Right ventricle myocardium superior (tissue), 1 donor: ENCODE results near the gene XKRX. TPM values are rescaled to one million over a fixed set of nuclear protein-coding genes. Genes with fewer than 3 reads are reported as not detected.

Experiments
- ATAC-seq: fragments of 200-7000 bp; cut with Tn5 transposase; one replicate; pipeline ENCODE4 v1.9.1; 2020; ENCODE audit warnings: mild to moderate bottlenecking; ENCODE audit not compliant: poor library complexity
- DNase-seq: peaks from one replicate; pipeline ENCODE4 v3.0.0-alpha.2; 2020
- intact Hi-C: fragments of 100-400 bp; cut with DNase I; formaldehyde crosslinking; loops from one replicate; pipeline ENCODE4 v1.11.2; 2022
- total RNA-seq: library from RNA; stranded (reverse); fragmentation: NEBNext Ultra II Directional; extraction: Animal tissue kit (Norgen Biotek cat#: 25700); gene quantifications from one replicate; pipeline ENCODE4 v1.2.1, GENCODE V29; 2021
- donor health status: DM: no; HTN: yes; CAD: no; lungs with severe emphysema.

XKRX gene
- total RNA-seq, 1 donor from 2014 or later: not detected

GRCh38 chrX:100905620-100906019 is 23.1 kb downstream of the XKRX start:
- intact Hi-C loops: no loop called here
- DNase-seq (no peak), ATAC-seq (no peak)

GRCh38 chrX:100904433-100904832 is 24.3 kb downstream of the XKRX start:
- ATAC-seq (no peak), DNase-seq (no peak)
- intact Hi-C loops: no loop called here

GRCh38 chrX:100895365-100896075 is 33.2 kb downstream of the XKRX start:
- ATAC-seq (peak; percentile 43), DNase-seq (no peak)
- intact Hi-C loops: no loop called here

GRCh38 chrX:100883654-100884053 is 45.1 kb downstream of the XKRX start:
- DNase-seq (no peak), ATAC-seq (no peak)
- intact Hi-C loops: no loop called here

GRCh38 chrX:100880368-100880767 is 48.3 kb downstream of the XKRX start:
- no peak for ATAC-seq
- intact Hi-C loops: no loop called here
- no peak for DNase-seq

GRCh38 chrX:100874325-100874724 is 54.4 kb downstream of the XKRX start, which contains the start of gene NOX1:
TSS of gene NOX1 (minus strand) at chrX:100874359. CDS start at chrX:100874139, 220 bp downstream.
- no peak for ATAC-seq
- intact Hi-C loops: no loop called here
- no peak for DNase-seq

GRCh38 chrX:100871594-100872560 is 56.8 kb downstream of the XKRX start:
- no peak for DNase-seq
- intact Hi-C loops: no loop called here
- ATAC-seq: no peak

- no peak for DNase-seq
- intact Hi-C loops: no loop called here
- ATAC-seq: no peak
These were observed 58.2 kb downstream of the XKRX start for GRCh38 chrX:100870527-100870926.

- ATAC-seq (no peak), DNase-seq (no peak)
- intact Hi-C loops: no loop called here
These were observed 60.4 kb downstream of the XKRX start for GRCh38 chrX:100868273-100868672.

GRCh38 chrX:100864657-100865391 is 63.9 kb downstream of the XKRX start:
- DNase-seq: no peak
- ATAC-seq: no peak
- intact Hi-C loops: no loop called here

Other genes with a start within 250 kb of the XKRX start
- 3.7 TPM for gene SYTL4, start 196.8 kb downstream of the XKRX start, total RNA-seq
- 6.1 TPM for gene CSTF2, start 108.5 kb downstream of the XKRX start, total RNA-seq
- gene NOX1, start 54.6 kb downstream of the XKRX start, total RNA-seq: not detected
- not detected for gene ARL13A, start 40.8 kb upstream of the XKRX start, total RNA-seq
- 17.0 TPM for gene TRMT2B, start 123.2 kb upstream of the XKRX start, total RNA-seq
- gene TMEM35A, start 150.0 kb upstream of the XKRX start, total RNA-seq: 0.30 TPM
- 0.51 TPM for gene CENPI, start 169.3 kb upstream of the XKRX start, total RNA-seq